GM18505 (cell line): Measurements from ENCODE around the gene AQP12A.
"Not testable (repeated sequence)": the region's sequence is repeated elsewhere in the genome, so short reads cannot be mapped to it uniquely, and the experiment has no call there.

Experiments used
- ATAC-seq: cut with Tn5 transposase; IDR thresholded peaks from one replicate; pipeline ENCODE4 v1.9.1; 2021; ENCODE audit not compliant: unreplicated experiment
- POLR2A ChIP-seq: IDR thresholded peaks from 4 replicates; pipeline ENCODE4 v1.6.1; 2011; ENCODE audit warnings: borderline replicate concordance; ENCODE audit not compliant: insufficient read depth, insufficient read length; ENCODE audit errors: extremely low read depth

AQP12A gene

DNA sequence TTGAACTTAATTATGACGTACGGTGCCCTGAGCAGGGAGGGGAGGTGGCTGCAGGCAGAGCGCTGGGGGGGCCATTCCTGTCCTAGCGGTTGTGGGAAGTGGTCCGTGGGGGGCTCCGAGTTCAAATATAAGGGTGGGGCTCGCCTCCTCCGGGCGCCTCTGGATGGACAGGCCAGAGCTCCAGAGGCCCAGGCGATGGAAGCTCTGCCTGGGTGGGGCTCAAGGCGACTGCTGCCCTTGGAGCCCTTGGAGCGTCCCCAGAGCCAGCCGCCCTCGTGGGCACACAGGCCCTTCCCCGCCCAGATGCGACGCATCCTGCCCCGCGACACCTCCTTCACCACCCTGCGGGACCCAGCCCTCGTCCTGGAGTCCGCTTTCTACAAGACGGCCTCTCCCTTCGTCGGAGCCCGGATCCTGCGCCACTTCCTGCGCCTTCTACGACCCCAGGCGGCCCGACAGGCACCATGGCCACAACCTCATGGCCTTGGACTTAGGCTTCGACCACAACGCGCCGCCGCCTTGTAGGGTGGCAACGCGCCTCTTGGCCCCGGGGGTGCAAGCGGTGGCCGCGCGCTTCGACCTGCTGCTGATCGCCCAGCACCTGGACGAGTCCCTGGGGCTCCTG lies 19.5 kb upstream of the AQP12A start:
- no peak for ATAC-seq
- no peak for TF ChIP-seq POLR2A

DNA sequence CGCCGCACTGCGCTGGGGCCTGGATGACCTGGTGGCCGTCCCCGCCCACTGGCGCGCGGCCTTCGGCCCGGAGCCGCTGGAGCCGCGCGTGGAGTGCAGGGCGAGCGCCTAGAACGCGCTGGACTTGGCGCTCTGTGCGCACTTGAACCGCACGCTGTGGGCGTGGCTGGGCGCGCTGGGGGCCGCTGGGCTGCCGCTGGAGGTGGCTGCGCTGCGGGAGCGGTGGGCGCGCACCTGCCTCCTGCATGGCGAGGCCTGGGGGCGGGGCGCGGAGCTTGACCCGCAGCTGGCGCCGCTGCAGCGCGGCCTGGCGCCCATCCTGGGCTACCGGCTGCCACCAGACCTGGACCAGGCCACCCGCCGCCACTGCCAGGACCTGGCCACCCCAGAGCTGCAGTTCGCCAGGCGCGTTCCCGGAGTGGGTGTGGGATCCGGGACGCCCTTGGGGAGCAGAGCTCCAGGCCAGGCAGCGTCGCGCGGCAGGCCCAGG lies 18.9 kb upstream of the AQP12A start:
- no peak for ATAC-seq
- no peak for TF ChIP-seq POLR2A

DNA sequence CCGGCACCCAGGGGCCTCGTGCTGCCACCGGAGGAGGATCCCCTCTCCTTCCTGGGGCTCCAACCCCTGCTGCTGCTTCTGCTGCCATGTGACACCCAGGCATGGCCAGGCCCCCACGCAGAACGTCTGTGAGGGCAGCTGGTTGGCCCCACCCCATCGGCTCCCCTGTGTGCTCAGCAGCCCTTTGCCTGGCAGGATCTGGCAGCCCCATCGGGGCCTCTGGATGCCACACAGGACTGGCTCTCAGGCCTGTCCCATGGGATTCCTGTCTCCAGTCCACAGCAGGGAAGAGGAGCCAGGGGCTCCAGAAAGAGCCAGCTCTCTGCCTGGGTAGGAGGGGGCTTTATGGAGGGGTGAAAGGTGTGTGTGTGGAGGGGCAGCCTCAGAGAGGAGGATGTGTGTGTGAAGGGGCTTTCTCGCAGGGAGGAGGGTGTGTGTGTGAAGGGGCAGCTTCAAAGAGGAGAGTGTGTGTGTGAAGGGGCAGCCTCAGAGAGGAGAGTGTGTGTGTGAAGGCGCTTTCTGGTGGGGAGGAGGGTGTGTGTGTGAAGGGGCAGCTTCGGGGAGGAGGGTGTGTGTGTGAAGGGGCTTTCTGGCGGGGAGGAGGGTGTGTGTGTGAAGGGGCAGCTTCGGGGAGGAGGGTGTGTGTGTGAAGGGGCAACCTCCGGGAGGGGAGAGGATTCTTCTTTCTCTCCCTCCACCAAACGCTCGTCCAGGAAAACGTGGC lies 17.0 kb upstream of the AQP12A start:
- not testable (repeated sequence) for ATAC-seq

DNA sequence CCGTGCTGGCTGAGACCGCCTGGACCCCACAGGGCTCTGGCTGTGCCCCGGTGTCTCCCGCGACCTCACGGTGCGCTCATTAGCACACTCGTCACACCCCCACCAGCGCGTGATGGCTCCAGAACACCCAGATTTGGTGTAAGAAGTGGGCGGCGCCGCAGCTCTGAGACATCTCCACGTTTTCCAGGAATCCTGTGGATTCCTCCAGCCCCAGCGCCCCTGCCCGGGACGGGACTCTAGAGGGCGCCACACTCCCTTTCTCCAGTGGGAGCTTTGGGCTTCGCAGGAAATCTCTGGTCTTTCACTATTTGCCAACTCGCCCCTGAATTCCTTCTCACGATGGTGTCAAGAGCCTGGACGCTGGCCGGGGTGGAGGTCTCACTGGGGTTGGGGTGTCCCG lies 16.3 kb upstream of the AQP12A start:
- ATAC-seq: not testable (repeated sequence)

DNA sequence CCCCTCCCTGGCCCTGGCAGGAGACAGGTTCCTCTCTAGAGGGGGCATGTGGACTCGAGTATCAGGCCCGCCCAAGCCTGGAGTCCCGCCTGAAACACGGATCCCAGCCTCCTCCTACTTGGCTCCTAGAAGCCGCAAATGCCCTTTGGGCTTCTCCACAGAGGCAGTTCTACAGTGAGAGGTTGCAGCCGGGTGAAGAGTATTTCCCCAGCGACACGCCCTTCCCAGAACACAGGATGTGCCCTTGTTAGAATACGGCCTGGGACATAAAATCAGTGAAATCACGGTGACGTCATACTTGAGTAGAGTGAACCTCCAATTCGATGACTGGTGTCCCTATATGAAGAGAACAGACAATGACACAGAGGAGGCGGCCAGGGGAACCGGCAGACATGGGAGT lies 13.6 kb upstream of the AQP12A start:
- not testable (repeated sequence) for ATAC-seq

DNA sequence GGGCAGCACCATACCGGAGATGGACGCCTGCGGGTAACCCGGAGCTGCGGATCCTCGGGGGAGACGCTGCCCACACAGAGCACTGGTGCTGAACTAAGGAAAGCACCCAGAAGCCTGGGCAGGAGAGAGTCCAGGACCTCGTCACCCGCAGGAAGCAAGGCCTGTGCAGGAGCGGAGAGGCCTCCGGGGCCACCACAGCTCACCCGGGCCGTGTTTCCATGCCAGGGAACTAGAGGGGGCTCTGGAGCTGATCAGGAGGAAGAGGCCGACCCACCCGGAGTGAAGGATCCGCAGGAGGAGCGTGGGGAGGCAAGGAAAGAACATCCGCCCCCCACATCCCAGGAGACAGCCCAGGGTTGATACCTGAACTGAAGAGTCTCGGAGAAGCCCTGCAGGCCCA lies 12.8 kb upstream of the AQP12A start:
- ATAC-seq: not testable (repeated sequence)

DNA sequence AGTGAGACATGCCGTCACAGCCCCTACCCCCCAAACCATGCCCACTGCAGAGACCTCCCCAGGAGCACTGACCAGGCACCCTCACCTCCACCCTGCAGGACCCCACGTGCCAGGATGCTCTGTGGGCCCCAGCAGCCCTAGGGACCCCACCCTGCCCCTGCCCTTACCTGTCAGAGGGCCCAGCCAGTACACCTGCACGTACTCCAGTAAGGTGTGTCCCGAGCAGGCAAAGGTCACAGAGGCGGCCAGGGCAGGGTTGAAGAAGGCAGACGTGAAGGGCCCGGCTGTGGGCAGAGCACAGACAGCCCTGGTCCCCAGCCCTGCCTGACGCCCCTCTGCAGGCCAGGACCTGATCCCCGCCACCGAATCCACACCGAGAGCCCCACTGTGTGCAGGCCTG lies 11.5 kb upstream of the AQP12A start:
- not testable (repeated sequence) for ATAC-seq

DNA sequence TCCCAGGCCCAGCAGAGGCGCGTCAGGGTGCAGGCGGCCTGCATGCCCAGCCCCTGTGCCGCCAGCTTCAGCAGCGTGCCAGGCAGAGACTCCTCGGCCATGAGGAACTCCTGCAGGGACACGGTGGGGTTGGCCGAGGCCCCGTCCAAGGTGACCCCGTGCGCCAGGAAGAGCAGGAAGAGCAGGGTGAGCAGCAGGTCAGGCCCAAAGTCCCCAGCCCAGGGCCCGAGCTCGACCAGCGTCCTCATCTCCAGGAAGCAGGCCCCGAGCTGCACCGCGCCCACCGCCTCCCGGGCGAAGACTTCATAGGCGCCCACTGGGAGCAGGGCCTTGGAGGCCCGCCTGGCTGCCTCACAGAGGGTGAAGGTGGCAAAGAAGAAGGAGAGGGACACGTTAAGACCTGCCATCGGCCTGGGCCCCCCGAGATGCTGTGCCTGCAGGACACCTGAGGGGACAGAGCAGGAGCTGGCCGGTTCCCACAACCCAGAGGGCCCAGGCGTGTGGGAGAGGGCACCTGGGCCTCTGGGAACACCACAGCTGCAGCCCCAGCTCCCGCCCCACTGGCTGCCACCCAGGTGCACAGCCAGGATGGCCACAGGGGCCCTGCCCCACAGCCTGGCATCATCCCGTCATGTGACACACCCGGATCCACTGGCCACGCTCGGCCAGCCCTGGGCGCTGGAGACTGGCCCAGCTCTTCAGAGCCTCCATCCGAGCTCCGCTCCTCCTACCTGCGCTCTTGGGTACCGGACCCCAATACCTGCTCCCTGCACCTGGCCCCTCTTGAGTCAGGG lies 9.0 kb upstream of the AQP12A start, which contains the start of gene AQP12B:
Gene AQP12B, minus strand, starts transcription at position 455 of the 794 bp plus-strand sequence. Its CDS starts 48 bp downstream, at position 407.
- not testable (repeated sequence) for ATAC-seq

DNA sequence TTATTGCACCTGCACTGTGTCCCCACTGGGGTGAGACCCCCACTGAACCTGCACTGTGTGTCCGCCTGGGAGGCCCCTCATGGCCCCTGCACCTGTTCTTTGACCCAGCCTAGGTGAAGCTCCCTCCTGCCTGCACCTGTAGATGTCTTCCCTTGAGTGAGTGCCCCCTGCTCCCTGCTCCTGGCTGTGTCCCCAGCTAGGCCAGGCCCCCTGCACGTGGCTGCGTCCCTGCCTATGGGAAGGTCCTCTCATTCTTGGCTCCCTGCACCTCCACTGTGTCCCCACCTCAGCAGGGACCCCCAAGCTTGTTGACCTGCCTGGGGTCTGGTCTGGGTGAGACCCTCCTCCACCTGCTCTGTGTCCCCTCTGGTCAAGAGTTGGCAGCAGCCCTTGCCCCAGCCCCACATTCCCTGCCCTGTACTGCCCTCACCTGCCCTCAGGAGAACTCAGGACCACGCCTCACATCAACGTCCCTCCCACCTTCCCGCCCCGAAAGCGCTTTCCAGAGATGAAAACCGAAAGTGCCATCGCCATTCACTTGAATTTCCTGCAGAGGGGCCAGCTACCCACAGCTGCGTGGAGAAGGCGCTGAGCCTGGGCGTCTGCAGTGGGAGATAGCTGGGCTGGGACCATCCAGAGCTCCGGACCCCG lies 8.2 kb upstream of the AQP12A start:
- not testable (repeated sequence) for ATAC-seq

DNA sequence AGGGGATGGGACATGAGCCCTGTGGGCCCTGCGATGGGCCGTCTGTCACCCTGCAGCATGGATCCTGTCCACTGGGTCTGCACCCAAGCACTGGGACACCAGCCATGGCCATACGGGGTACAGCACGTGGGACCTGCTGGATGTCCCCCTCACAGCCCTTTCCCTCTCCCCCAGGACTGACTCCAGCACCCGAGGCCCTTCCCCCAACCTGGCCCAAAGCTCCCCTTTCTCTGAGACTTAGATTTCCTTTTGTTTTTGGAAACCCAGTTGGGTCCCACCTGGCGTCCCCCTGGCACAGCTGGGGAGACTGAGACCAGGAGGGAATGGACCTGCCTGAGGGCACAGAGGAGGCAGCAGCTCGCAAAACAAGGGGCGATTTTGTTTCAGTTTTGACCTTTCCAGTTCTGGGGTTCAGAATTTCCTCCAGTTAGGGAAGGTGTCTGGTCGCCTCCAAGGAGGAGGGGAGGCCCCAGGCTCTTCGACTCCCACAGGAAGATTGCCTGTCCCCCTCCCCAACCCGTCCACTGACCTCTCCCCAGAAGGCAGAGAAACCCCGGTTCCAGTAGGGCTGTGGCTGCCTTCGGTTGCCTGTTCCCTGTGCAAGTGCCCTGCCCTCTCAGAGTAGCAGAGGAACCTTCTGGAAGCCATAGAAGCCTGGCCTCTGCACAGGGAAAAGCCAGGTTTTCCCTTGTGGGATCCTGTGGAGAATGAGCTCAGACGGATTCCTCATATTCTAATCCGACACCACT lies 7.5 kb upstream of the AQP12A start:
- ATAC-seq: not testable (repeated sequence)

DNA sequence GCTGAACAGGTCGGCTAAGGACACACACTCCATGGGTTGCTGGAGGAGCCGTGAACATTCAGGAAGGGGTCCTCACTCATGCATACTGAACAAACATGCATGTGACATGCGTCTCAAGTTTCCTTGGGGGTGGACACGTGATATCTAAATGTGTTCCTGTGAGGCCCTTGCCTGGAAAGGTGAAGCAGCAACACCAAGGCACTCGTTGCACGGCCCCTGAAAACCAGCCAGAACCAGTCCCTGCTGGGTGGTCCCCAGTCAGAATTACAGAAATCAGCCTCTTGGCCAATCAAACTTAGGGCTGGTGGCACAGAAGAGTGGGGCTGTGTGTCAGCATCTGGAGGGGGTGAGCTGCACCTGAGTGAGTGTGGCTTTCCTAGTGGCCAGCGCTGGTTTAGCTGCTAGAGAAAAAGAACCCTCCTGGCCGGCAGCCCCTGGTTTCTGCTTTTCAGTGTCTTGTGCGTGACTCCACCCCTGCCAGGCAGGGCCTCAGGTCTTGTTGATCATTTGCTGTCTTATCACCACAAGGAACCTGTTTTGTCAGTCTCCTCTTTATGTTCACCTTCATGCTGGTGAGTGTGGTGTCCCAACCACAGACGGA lies 5.8 kb upstream of the AQP12A start:
- TF ChIP-seq POLR2A: no peak

DNA sequence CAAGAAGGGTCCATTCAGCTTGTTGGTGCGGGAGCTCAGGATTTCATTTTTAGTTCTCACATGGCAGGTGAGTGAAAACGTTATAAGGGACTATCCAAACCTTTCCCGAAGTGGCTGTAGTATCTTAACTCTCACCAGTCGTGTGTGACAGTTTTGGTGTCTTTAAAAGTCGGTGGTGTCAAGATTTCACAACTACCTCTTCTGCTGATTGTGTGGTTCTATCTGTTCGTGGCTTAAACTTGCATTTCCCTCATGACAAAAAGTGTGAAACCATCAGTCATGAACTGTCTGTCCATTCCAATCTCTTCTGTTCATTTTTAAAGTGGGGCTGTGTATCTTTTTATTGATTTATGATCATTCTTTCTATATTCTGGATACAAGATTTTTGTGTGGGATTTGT lies 5.2 kb upstream of the AQP12A start:
- ATAC-seq: no peak

More for the DNA sequence above, 5.8 kb upstream of the AQP12A start:
- ATAC-seq: no peak

DNA sequence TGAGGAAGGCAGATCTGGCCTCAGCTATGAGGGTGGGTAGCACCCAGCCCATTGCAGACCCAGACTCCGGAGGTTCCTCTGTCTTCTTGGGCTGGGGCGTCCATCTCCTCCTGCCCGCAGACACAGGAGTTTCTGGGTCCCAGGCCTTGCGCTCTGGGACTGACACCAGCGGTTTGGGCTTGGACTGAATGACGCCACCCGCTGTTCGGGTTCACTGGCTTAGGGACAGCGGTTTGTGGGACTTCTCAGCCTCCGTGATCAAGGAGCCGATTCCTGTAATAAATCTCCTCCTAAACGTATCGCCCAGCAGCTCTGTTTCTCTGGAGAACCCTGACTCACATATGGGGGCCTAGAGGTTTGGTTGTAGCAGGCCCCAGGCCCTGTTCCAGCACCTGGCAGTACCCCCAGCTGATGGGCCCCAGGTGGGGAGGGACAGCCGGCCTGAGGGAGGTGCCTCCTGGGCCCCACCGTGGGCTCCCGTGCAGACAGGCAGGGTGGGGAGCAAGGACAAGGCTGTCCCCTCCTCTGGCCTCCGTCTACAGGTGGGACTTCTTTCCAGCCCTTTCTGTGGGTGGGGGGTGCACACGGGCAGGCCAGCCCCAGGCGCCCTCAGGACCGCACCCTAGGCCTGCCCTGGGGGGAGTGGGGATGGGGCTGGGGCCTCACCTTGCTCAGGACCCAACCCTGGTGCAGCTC lies 4.5 kb upstream of the AQP12A start:
- TF ChIP-seq POLR2A: no peak
- ATAC-seq: no peak

More for the DNA sequence above, 5.2 kb upstream of the AQP12A start:
- no peak for TF ChIP-seq POLR2A
